SH-SY5Y (cell line): Measurements from ENCODE around the gene CAB39.

ENCODE experiments used
- GATA2 ChIP-seq: IDR thresholded peaks from 2 replicates; pipeline ENCODE4 v1.6.1; 2011; ENCODE audit warnings: mild to moderate bottlenecking, low read depth, low read length
- GATA3 ChIP-seq: IDR thresholded peaks from 2 replicates; pipeline ENCODE4 v1.6.1; 2011; ENCODE audit warnings: low read depth, mild to moderate bottlenecking, low read length, moderate library complexity

- no peak for TF ChIP-seq GATA2
- no peak for TF ChIP-seq GATA3
Observed at GRCh38 chr2:230723363-230723762, 10.7 kb downstream of the CAB39 start.
